Lower lobe of right lung (tissue), 2 donors: ENCODE results near the gene DTWD2. TPM values are rescaled to one million over a fixed set of nuclear protein-coding genes. Genes with fewer than 3 reads are reported as not detected.

Experiments
- ATAC-seq, 2 donors: fragments of 200-7000 bp; cut with Tn5 transposase; one replicate each; pipeline ENCODE4 v1.9.1; 2020 to 2022; ENCODE audit warnings: mild to moderate bottlenecking in 2 of 2, moderate library complexity in 2 of 2
- DNase-seq: peaks from one replicate; pipeline ENCODE4 v3.0.0-alpha.2; 2020
- H3K27ac ChIP-seq: fragments of 200-600 bp; one replicate; pipeline ENCODE4 v1.8.0; 2022
- H3K27me3 ChIP-seq: fragments of 200-600 bp; one replicate; pipeline ENCODE4 v1.8.0; 2022; ENCODE audit warnings: low read depth
- H3K36me3 ChIP-seq: fragments of 200-600 bp; one replicate; pipeline ENCODE4 v1.8.0; 2022; ENCODE audit warnings: mild to moderate bottlenecking
- H3K4me1 ChIP-seq: fragments of 200-600 bp; one replicate; pipeline ENCODE4 v1.8.0; 2022
- H3K4me3 ChIP-seq: fragments of 200-600 bp; one replicate; pipeline ENCODE4 v1.8.0; 2022; ENCODE audit warnings: mild to moderate bottlenecking
- H3K9me3 ChIP-seq: fragments of 200-600 bp; one replicate; pipeline ENCODE4 v1.8.0; 2022
- CTCF ChIP-seq: fragments of 200-600 bp; IDR thresholded peaks from one replicate; pipeline ENCODE4 v1.8.0; 2022; ENCODE audit warnings: antibody characterized with exemption, mild to moderate bottlenecking
- intact Hi-C: fragments of 100-400 bp; cut with DNase I; formaldehyde crosslinking; loops from one replicate; pipeline ENCODE4 v1.11.0; 2022
- long read RNA-seq: library from polyadenylated mRNA; unstranded; transcript quantifications from one replicate; pipeline ENCODE4 v2.0.0, GENCODE V29; 2021
- total RNA-seq: library from RNA; stranded (reverse); fragmentation: NEBNext Ultra II Directional; extraction: Animal tissue kit (Norgen Biotek cat#: 25700); gene quantifications from one replicate; pipeline ENCODE4 v1.2.1, GENCODE V29; 2021
- donor health status: DM: no; HTN: yes; CAD: no; lungs with severe emphysema.

The DTWD2 gene
- 9.0 TPM for total RNA-seq
- long read RNA-seq, transcript DTWD2-203 (6 exons, 2,307 nt) = major isoform, 8 of 10 reads
- long read RNA-seq, partial matches to known transcripts = 0 of 10 reads
- long read RNA-seq, other reads (novel, unspliced or antisense) = 2 of 10 reads

DNA sequence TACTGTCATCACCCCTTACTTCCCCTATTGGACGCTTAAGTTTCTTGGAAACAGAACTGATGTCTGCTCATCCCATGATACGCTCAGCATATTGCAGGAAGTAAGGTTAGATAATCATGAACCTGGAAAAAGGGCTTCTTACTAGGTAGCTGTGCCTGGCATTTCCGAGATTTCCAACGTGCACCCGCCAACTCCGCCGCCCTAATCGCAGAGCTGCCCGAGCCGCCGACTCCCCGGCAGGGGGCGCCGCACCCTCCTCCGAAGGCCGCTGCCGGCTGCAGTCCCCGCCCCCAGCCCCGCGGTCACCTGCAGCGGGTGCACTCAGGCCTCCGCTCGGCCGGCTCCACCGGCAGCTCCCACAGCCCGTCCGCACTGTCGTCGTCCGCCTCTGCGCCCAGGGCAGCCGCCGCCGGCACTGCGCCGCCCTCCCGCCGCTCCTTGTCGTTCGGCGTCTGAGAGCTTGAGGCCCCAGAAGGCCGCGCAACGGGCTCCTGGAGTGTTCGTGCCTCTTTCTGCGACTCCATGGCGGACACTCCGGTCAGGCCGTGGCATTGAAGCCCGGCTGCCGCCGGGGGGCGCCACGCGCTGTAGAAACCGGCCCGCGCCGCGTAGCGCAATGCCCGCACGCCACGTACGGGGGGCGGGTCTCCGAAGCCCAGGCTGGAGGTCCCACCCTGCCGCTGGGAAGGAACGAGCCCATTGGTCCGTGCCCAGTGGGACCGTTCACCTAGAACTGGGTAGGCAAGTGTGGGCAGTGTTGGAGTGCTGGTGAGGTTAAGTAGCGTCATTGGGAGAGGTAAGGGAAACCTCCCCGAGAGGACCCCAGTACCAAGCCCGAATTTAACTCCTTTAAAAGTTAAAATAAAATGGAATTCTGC is at the start of gene DTWD2:
DTWD2 (minus strand) TSS at position 560 of the 878 bp plus-strand sequence; CDS start at position 524, 36 bp downstream.
- Histone ChIP-seq H3K4me1 (peaks cover 8% of the 10 kb centered on the region), H3K27ac (peak within 1 kb of the TSS; percentile 94), H3K27me3 (no peaks in the 10 kb centered on the region), H3K4me3 (peak within 1 kb of the TSS; percentile 71), H3K36me3 (no peaks in the 10 kb centered on the region), H3K9me3 (no peaks in the 10 kb centered on the region)
- DNase-seq = peak; percentile 96
- ATAC-seq = peak; percentile 99 to 100
- TF ChIP-seq CTCF = peak; percentile 90
- intact Hi-C loops = no loop called here

DNA sequence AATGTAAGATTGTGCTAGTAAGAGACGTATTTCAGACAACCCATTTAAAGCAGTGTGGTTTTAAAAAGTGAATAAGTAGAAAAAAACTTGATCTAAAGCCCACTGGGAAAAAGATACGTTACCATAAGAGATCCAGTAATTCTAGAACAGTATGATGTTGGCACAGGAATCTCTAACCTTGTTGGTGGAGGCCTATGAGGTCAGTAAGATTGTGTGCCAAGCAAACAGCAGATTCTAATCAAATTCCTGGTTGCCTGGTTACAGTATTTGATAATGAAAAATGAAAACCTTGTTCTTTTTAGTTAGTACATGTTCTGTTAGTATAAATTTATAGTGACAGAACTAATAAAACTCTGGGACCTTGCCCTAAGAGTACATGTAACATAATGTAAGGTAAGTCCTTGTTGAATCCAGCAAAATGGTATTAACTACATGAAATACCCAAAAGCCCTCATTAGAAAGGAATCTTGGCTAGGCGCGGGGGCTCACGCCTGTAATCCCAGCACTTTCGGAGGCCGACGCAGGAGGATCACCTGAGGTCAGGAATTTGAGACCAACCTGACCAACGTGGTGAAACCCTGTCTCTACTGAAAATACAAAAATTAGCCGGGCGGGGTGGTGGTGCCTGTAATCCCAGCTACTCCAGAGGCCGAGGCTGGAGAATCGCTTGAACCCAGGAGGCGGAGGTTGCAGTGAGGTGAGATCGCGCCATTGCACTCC is 49.3 kb upstream of the DTWD2 start:
- Histone ChIP-seq H3K4me1 (no peaks in the 10 kb centered on the region), H3K27me3 (no peaks in the 10 kb centered on the region), H3K27ac (no peak overlapping the region), H3K4me3 (no peak overlapping the region), H3K9me3 (no peaks in the 10 kb centered on the region), H3K36me3 (no peaks in the 10 kb centered on the region)
- TF ChIP-seq CTCF = no peak
- DNase-seq (no peak), ATAC-seq (peak in 1 of 2 donors; percentile 61)
- intact Hi-C loops = no loop called here

DNA sequence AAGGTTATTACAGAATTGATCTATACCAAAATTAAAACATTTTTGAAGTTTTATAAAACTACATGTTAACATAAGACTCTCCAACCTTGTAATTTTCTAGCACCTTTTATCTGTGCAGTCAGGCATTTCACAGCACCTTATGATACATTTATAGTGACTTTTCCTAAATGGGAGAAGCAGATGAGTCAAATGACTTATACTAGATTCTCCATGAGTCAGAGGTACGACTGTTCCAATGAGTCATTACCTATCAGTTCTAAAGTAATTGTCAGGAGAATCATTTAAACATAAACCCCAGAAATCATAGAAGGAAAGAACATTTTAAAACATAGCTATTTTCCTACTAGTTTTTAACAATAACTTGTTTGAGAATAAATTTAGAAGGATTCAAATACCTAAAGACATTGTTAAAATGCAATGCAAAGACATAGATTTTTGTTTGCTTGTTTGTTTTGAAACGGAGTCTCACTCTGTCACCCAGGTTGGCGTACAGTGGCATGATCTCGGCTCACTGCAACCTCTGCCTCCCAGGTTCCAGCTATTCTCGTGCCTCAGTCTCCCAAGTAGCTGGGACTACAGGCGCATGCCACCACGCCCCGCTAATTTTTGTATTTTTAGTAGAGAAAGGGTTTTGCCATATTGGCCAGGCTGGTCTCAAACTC is 47.9 kb upstream of the DTWD2 start:
- Histone ChIP-seq H3K27me3 (no peaks in the 10 kb centered on the region), H3K4me3 (no peak overlapping the region), H3K9me3 (no peaks in the 10 kb centered on the region), H3K4me1 (no peaks in the 10 kb centered on the region), H3K27ac (no peak overlapping the region), H3K36me3 (no peaks in the 10 kb centered on the region)
- ATAC-seq (no peak), DNase-seq (no peak)
- TF ChIP-seq CTCF = no peak
- intact Hi-C loops = no loop called here

DNA sequence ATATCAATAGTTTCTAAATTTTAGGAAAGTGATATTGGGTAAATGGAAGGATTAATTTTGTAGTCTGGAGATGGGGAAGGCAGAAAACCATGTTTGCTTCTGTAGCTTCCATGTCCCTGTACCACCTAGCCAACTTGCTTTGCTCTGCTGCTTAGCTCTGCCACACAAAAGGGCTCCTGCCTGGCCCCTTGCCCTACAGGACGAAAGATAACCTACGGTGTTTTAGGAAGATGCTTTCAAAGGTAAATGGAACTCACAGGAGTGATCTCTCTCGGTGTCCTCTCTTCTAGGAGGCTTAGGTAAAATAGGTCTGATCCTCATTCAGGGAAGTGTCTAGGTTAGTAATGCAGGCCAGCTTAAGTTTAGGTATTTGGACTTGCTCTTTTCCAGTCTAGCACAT is 44.8 kb upstream of the DTWD2 start:
- H3K27me3 ChIP-seq = no peaks in the 10 kb centered on the region
- TF ChIP-seq CTCF = no peak
- intact Hi-C loops = no loop called here
- H3K4me1 ChIP-seq = no peaks in the 10 kb centered on the region
- no peak overlapping the region for H3K4me3 ChIP-seq
- H3K36me3 ChIP-seq = no peaks in the 10 kb centered on the region
- DNase-seq (no peak), ATAC-seq (no peak)
- no peak overlapping the region for H3K27ac ChIP-seq
- H3K9me3 ChIP-seq = no peaks in the 10 kb centered on the region

DNA sequence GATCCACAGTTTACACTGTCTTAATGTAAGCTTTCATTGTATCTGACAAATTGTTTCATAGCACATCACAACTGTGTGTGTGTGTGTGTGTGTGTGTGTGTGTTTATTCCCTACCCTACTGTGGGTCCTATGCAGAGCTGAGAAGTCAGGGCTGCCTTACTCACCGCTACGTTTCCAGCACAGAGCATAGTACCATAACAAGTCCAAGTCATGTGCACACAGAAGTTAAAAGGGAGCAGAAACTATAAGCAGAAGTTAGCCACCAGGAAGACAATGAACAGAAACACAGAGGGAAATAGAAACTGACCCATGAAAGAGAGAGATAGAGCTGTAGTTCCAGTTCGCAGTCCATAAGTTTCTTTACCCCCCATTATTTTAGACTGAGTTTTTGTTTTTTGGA is 44.3 kb upstream of the DTWD2 start:
- H3K27me3 ChIP-seq = no peaks in the 10 kb centered on the region
- no peak for TF ChIP-seq CTCF
- no peaks in the 10 kb centered on the region for H3K9me3 ChIP-seq
- intact Hi-C loops = no loop called here
- peak; percentile 47 to 55 for ATAC-seq
- H3K4me1 ChIP-seq = no peaks in the 10 kb centered on the region
- no peak overlapping the region for H3K4me3 ChIP-seq
- H3K36me3 ChIP-seq = no peaks in the 10 kb centered on the region
- no peak for DNase-seq
- H3K27ac ChIP-seq = no peak overlapping the region
